Stimulated activated CD8-positive, alpha-beta memory T cell treated with anti-CD3 and anti-CD28 coated beads, Interleukin-12 subunit alpha, Interleukin-12 subunit beta, amount 100 ng/mL, for 4 hours (primary cell): ENCODE data around the gene CTH.
A peak's percentile ranks its signal among the peaks of the same experiment; 100 is the strongest.
"Not testable (repeated sequence)": the region's sequence is repeated elsewhere in the genome, so short reads cannot be mapped to it uniquely, and the experiment has no call there.

Experiments
- DNase-seq: peaks from one replicate; pipeline ENCODE4 v3.0.0-alpha.2; 2020; ENCODE audit warnings: low read depth

The CTH gene

GRCh38 chr1:70410604-70411359 is at the start of gene CTH:
Gene CTH, plus strand, starts transcription at chr1:70411268. Its CDS starts 148 bp downstream, at chr1:70411416.
- DNase-seq, result peak; percentile 82

DNA sequence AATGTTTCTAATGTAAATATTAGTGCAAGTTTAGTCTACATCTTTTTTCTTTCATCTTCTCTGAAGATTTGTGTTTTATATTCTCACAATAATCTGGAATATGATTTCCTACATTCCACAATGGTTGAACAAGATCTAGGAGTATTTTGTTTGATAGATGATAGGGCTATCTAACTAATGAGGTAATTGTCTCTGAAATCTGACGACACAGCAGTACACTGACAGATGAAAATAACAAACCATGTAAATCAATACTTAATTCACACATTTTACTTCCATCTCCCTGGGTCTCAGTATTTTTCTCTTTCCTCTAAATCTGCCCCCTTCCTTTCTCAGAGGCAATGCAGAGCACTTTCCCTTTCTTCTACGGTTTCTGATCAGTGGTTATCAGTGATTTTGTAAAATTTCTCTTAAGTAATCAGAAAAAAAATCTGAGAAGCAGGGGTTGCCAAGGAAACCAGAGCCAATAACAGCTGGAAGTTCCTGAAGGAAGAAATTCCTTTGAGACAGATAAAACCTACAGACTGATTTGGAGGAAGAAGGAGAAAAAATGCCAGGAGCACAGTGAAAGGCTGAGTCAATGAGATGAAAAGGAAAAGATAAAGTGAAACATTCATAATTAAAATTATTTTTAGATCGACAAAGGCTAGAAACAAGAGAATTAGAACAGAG is 49.2 kb upstream of the CTH start:
- DNase-seq, result no peak

DNA sequence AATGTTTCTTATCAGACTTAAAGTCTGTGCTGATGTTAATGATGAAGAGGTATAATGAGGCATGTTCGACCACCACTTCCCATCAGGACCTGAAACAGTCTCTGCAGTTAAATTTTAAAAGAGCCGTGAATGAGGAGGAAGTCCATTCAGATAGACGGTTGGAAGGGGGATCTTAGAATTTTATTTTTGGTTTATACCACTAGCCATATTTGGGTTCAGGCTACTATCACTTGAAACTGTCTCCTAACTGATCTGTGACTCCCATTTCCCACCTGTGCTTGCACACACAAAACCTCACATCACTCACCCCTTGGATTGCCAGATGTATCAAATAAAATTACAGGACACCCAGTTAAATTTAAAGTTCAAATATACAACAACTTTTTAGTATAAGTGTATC is 46.6 kb upstream of the CTH start:
- DNase-seq, result no peak

DNA sequence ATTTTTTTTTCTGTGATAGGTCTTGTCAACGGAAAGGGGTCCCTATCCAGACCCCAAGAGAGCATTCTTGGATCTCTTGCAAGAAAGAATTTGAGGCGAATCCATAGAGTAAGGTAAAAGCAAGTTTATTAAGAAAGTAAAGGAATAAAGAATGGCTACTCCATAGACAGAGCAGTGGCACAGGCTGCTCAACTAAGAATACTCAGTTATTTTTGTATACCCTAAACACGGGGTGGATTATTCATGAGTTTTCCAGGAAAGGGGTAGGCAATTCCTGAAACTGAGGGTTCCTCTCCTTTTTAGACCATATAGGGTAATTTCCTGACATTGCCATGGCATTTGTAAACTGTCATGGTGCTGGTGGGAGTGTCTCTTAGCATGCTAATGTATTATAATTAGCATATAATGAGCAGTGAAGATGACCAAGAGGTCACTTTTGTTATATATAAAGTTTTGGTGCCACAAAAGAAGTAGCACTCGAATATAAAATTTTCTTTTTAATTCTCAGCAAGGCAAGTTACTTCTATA is 44.6 kb upstream of the CTH start:
- DNase-seq, result not testable (repeated sequence)

GRCh38 chr1:70366997-70367396 is 44.1 kb upstream of the CTH start:
- not testable (repeated sequence) for DNase-seq

DNA sequence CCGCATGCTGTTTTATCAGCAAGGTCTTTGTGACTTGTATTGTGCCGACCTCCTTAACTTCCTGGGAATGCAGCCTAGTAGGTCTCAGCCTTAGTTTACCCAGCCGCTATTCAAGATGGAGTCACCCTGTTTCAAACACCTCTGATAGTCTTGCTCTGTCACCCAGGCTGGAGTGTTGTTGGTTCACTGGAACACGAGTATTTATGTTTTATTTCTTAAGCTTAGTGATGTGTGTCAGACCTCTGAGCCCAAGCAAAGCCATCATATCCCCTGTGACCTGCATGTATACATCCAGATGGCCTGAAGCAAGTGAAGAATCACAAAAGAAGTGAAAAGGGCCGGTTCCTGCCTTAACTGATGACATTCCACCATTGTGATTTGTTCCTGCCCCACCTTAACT is 43.7 kb upstream of the CTH start:
- DNase-seq, result not testable (repeated sequence)

DNA sequence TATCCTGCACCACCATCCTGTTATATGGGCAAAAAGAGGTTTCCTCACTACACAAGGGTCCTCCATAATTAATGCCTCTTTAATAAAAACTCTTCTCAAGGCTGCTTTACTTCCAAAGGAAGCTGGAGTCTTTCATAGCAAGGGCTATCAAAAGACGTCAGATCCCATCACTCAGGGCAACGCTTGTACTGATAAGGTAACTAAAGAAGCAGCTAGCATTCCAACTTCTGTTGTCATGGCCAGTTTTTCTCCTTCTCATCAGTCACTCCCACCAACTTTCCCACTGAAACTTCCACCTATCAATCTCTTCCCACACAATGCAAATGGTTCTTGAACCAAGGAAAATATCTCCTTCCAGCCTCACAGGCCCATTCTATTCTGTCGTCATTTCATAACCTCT is 39.5 kb upstream of the CTH start:
- not testable (repeated sequence) for DNase-seq

GRCh38 chr1:70372426-70372825 is 38.6 kb upstream of the CTH start:
- no peak for DNase-seq

DNA sequence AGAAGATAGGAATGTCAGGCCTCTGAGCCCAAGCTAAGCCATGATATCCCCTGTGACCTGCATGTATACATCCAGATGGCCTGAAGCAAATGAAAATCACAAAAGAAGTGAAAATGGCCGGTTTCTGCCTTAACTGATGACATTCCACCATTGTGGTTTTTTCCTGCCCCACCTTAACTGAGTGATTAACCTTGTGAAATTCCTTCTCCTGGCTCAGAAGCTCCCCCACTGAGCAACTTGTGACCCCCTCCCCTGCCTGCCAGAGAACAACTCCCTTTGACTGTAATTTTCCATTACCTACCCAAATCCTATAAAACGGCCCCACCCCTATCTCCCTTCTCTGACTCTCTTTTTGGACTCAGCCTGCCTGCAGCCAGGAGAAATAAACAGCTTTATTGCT is 37.5 kb upstream of the CTH start:
- DNase-seq, result not testable (repeated sequence)

- no peak for DNase-seq
Observed at GRCh38 chr1:70376196-70376595, 34.9 kb upstream of the CTH start.

- no peak for DNase-seq
Observed at GRCh38 chr1:70382682-70383081, 28.4 kb upstream of the CTH start.

DNA sequence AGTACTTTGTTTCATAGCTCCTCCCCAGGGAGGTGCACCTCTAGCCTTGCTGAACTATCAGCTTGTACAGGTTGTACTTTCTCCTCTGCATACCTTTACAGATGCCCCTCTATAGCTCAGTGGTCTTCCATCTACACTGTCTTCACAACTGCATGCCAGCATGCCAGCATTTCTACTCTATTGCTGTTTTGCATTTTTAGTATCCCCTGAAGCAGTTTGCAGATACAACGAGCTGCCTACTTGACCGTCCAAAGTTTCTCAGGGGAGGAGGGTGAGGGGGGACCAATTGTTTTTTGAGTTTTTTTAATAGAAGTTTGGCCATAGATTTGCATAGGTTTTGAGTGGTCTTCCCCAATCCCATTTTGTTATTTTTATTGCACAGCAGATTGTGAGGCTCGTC is 27.6 kb upstream of the CTH start:
- no peak for DNase-seq

GRCh38 chr1:70384542-70384941 is 26.5 kb upstream of the CTH start:
- DNase-seq, result no peak

GRCh38 chr1:70385477-70385876 is 25.6 kb upstream of the CTH start:
- DNase-seq, result no peak

GRCh38 chr1:70386121-70386520 is 24.9 kb upstream of the CTH start:
- DNase-seq, result no peak

DNA sequence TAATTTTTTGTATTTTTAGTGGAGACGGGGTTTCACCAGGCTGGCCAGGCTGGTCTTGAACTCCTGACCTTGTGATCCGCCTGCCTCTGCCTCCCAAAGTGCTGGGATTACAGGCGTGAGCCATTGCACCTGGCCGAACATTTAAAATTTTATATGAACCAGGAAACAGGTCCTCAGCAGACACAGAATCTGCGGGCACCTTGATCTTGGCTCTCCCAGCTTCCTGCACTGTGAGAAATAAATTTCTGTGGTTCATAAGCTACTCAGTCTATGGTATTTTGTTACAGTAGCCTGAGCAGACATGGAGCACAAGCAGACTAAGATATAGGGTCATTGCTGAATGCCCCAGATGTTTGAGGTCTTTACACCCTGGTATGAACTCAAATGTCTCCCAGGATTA is 23.6 kb upstream of the CTH start:
- no peak for DNase-seq

- DNase-seq, result no peak
Observed at GRCh38 chr1:70392626-70393025, 18.4 kb upstream of the CTH start.

DNA sequence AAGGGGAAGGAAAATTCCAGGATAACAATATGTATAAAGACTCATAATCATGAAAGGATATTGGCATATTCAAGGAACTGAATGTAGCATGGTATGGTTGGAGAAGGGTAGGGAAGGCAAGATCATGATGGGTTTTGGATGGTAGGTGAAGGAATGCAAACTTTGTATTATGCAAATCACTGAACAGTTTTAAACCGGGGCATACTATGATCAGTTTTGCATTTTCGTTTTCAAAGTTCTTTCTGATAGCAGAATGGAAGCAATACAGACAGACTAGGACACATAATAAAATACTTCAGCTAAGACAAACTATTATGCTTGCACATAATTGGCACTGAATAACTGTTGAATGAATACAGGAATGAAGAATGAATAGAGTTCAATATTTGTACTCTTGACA is 14.5 kb upstream of the CTH start:
- DNase-seq, result no peak

DNA sequence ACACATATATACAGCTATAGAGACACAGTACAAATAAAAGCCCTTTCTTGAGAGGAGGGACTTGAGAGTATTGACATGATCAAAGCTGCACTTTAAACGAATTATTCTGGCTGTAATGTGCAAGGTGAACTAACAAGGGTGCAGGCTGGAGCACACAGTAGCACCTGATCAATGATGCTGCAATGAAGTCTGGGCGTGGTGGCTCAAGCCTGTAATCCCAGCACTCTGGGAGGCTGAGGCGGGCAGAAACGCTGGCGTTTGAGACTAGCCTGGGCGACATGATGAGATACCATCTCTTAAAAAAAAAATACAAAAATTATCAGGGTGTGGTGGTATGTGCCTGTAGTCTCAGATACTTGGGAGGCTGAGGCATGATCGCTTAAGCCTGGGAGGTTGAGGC is 14.1 kb upstream of the CTH start:
- DNase-seq, result no peak

DNA sequence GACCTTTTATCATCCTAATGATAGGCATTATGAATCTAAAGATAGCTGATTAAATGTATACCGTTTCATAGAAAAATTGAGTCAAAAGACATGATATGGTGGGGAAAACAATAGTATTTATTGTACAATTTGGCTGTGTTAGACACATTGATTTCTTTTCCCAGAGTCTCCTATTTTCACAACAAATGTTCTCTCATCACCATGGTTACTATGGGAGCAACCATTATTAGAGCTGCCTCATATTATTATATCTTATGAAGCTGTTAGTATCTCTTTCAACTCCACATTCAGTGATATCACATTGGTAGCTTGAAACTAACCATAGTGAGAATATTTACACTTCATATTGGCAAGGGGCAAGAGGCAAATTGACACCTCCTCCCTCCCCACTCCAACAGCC is 10.7 kb upstream of the CTH start:
- no peak for DNase-seq

GRCh38 chr1:70401974-70402373 is 9.1 kb upstream of the CTH start:
- no peak for DNase-seq

- DNase-seq, result no peak
Observed at GRCh38 chr1:70403759-70404158, 7.3 kb upstream of the CTH start.

GRCh38 chr1:70405780-70406416 is 5.2 kb upstream of the CTH start:
- no peak for DNase-seq
